AG09319 (cell line): ENCODE results near the gene SLC5A3.

Source experiments
- DNase-seq: peaks from one replicate; pipeline ENCODE4 v3.0.0-alpha.2; 2010; ENCODE audit warnings: low read depth; ENCODE audit errors: extremely low read depth
- CTCF ChIP-seq: IDR thresholded peaks from 2 replicates; pipeline ENCODE4 v1.5.1; 2011; ENCODE audit warnings: low read depth, mild to moderate bottlenecking, inconsistent platforms, low read length, moderate library complexity

The SLC5A3 gene

GRCh38 chr21:34073032-34073748 is at the start of gene SLC5A3, which contains the start of gene MRPS6:
SLC5A3 (plus strand) TSS chr21:34073578; CDS start chr21:34095199, 21,621 bp downstream.
MRPS6 (plus strand) TSS chr21:34073578; CDS start chr21:34073701, 123 bp downstream.
- TF ChIP-seq CTCF = no peak

GRCh38 chr21:34023691-34024373 is 49.5 kb upstream of the SLC5A3 start:
- no peak for DNase-seq
- TF ChIP-seq CTCF = no peak

More at GRCh38 chr21:34073032-34073748, at the start of gene SLC5A3, which contains the start of gene MRPS6:
- DNase-seq = peak; percentile 57

- no peak for DNase-seq
- TF ChIP-seq CTCF = no peak
These were observed 49.0 kb upstream of the SLC5A3 start for GRCh38 chr21:34024374-34024693.

GRCh38 chr21:34027721-34028461 is 45.5 kb upstream of the SLC5A3 start:
- no peak for DNase-seq
- no peak for TF ChIP-seq CTCF

- TF ChIP-seq CTCF = no peak
- peak; percentile 22 for DNase-seq
These were observed 43.4 kb upstream of the SLC5A3 start for GRCh38 chr21:34029743-34030528.

GRCh38 chr21:34031835-34032370 is 41.5 kb upstream of the SLC5A3 start:
- TF ChIP-seq CTCF = no peak
- DNase-seq = no peak
